Measurements from ENCODE around the gene SLC9A9.
"Not testable (repeated sequence)": the region's sequence is repeated elsewhere in the genome, so short reads cannot be mapped to it uniquely, and the experiment has no call there.

SLC9A9 gene

GRCh38 chr3:143808030-143808429 lies 40.2 kb downstream of the SLC9A9 start:
- no peak for DNase-seq

- no peak for DNase-seq
Observed at GRCh38 chr3:143806038-143806437, 42.2 kb downstream of the SLC9A9 start.

GRCh38 chr3:143805476-143805875 lies 42.8 kb downstream of the SLC9A9 start:
- not testable (repeated sequence) for DNase-seq

- DNase-seq: not testable (repeated sequence)
Observed at GRCh38 chr3:143801046-143801445, 47.2 kb downstream of the SLC9A9 start.

GRCh38 chr3:143798151-143798550 lies 50.1 kb downstream of the SLC9A9 start:
- not testable (repeated sequence) for DNase-seq

GRCh38 chr3:143795874-143796273 lies 52.4 kb downstream of the SLC9A9 start:
- no peak for DNase-seq

- DNase-seq: no peak
Observed at GRCh38 chr3:143794793-143795462, 53.3 kb downstream of the SLC9A9 start.

GRCh38 chr3:143793971-143794370 lies 54.3 kb downstream of the SLC9A9 start:
- no peak for DNase-seq

GRCh38 chr3:143791386-143791785 lies 56.9 kb downstream of the SLC9A9 start:
- no peak for DNase-seq

- no peak for DNase-seq
Observed at GRCh38 chr3:143786219-143787191, 61.8 kb downstream of the SLC9A9 start.

GRCh38 chr3:143784446-143784845 lies 63.8 kb downstream of the SLC9A9 start:
- DNase-seq: no peak

GRCh38 chr3:143783851-143784370 lies 64.4 kb downstream of the SLC9A9 start:
- no peak for DNase-seq

- DNase-seq: peak; percentile 37
Observed at GRCh38 chr3:143775459-143775858, 72.8 kb downstream of the SLC9A9 start.

GRCh38 chr3:143771939-143772338 lies 76.3 kb downstream of the SLC9A9 start:
- DNase-seq: no peak

- no peak for DNase-seq
Observed at GRCh38 chr3:143771258-143771657, 77.0 kb downstream of the SLC9A9 start.

GRCh38 chr3:143770391-143770790 lies 77.9 kb downstream of the SLC9A9 start:
- no peak for DNase-seq

GRCh38 chr3:143769616-143770015 lies 78.7 kb downstream of the SLC9A9 start:
- no peak for DNase-seq

GRCh38 chr3:143764840-143765239 lies 83.4 kb downstream of the SLC9A9 start:
- DNase-seq: no peak

- no peak for DNase-seq
Observed at GRCh38 chr3:143763564-143764162, 84.6 kb downstream of the SLC9A9 start.

- DNase-seq: no peak
Observed at GRCh38 chr3:143757691-143758090, 90.6 kb downstream of the SLC9A9 start.

GRCh38 chr3:143755978-143756377 lies 92.3 kb downstream of the SLC9A9 start:
- DNase-seq: no peak

- no peak for DNase-seq
Observed at GRCh38 chr3:143754090-143754489, 94.2 kb downstream of the SLC9A9 start.

- no peak for DNase-seq
Observed at GRCh38 chr3:143753456-143753855, 94.8 kb downstream of the SLC9A9 start.
